Measurements from ENCODE around the gene RITA1.

The RITA1 gene

DNA sequence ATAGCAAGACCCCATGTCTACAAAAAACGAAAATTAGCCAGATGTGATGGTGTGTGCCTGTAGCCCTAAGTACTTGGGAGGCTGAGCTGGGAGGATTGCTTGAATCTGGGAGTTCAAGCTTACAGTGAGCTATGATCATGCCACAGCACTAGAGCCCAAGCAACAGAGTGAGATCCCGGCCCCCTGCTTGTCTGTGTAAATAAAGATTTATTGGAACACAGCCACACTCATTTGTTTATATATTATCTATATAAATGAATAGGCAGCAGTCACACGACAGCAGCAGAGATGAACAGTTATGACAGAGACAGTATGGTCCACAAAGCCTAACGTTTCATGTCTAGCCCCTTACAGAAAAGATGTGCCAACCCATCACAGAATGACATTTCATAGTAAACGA is 15.1 kb upstream of the RITA1 start:
- no peak for DNase-seq
- TF ChIP-seq, protein P1, sequence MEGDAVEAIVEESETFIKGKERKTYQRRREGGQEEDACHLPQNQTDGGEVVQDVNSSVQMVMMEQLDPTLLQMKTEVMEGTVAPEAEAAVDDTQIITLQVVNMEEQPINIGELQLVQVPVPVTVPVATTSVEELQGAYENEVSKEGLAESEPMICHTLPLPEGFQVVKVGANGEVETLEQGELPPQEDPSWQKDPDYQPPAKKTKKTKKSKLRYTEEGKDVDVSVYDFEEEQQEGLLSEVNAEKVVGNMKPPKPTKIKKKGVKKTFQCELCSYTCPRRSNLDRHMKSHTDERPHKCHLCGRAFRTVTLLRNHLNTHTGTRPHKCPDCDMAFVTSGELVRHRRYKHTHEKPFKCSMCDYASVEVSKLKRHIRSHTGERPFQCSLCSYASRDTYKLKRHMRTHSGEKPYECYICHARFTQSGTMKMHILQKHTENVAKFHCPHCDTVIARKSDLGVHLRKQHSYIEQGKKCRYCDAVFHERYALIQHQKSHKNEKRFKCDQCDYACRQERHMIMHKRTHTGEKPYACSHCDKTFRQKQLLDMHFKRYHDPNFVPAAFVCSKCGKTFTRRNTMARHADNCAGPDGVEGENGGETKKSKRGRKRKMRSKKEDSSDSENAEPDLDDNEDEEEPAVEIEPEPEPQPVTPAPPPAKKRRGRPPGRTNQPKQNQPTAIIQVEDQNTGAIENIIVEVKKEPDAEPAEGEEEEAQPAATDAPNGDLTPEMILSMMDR (IDR thresholded peaks at IDR 0.05; ENCODE audit: low read depth, low read length, missing control alignments): no peak
- no peak overlapping the region for H3K27ac ChIP-seq
- H3K27me3 ChIP-seq (replicated peaks): no peaks in the 10 kb centered on the region
- H3K36me3 ChIP-seq (replicated peaks): peaks cover 73% of the 10 kb centered on the region
- no peak overlapping the region for H3K4me3 ChIP-seq (ENCODE audit: low read depth, low read length)
- in situ Hi-C loops (cut with HindIII; ENCODE audit: low pct_ligation_motif_present, low sequenced_read_pairs): loop anchor here (25.0 kb wide), 1 partner anchor 133 kb away; no protein-coding TSS in a partner anchor

DNA sequence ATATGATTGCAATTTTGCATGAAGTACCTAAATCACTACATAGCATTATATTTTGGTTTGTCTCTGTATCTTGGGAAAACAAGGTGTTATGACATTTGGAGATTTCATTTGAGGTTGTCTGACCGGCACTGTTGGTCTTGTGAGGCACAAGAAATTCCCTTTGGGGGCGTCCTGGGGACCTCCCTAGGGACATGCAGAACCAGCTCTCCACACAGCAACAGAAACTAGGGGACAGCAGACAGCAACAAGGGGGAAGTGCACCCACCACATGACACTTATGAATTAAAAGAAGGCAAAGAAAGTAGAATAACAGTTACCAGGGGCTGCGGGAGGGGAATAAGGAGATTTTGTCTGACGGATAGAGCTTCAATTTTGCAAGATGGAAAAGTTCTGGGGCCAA is 14.6 kb upstream of the RITA1 start:
- no peak for DNase-seq
- TF ChIP-seq, protein P1 (IDR thresholded peaks at IDR 0.05; ENCODE audit: low read depth, low read length, missing control alignments): no peak
- in situ Hi-C loops (cut with HindIII; ENCODE audit: low pct_ligation_motif_present, low sequenced_read_pairs): loop anchor here (25.0 kb wide), 1 partner anchor 134 kb away; no protein-coding TSS in a partner anchor
- Histone ChIP-seq H3K4me3 (ENCODE audit: low read depth, low read length) (no peak overlapping the region), H3K27ac (no peak overlapping the region), H3K36me3 (replicated peaks) (peaks cover 68% of the 10 kb centered on the region), H3K27me3 (replicated peaks) (no peaks in the 10 kb centered on the region)

DNA sequence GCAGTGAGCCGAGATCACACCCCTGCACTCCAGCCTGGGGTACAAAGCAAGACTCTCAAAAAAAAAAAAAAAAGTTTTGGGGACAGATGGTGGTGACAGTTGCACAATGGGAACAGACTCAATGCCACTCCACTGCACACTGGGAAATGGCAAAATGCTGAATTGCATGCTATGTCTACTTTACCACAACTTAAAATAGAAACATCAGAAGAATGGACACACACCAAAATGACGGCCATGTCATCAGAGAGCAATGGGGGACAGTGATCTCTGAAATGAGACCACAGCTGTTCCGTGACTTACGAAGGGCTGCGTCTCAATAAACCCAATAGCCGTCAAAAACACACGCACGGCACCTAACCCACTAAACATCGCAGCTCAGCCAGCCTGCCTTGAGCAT is 14.0 kb upstream of the RITA1 start:
- H3K36me3 ChIP-seq (replicated peaks): peaks cover 68% of the 10 kb centered on the region
- no peak for DNase-seq
- in situ Hi-C loops (cut with HindIII; ENCODE audit: low pct_ligation_motif_present, low sequenced_read_pairs): loop anchor here (25.0 kb wide), 1 partner anchor 134 kb away; no protein-coding TSS in a partner anchor

DNA sequence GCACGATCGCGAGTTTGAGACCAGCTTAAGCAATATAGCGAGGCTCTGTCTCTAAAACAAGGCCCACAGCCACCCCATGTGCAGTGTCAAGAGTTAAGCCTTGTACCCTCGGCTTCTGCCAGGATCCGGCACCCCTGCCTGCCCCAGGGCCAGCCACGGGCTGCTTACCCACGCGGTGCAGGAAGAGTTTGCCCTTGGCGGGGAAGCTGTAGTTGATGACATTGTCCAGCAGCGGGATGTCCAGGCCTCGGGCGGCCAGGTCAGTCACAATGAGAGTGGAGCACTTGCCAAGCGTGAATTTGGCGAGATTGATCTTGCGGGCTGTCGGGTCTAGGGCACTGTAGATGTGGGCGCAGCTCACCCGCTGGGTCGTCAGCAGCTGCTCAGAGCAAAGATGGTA is 13.3 kb upstream of the RITA1 start:
- in situ Hi-C loops (cut with HindIII; ENCODE audit: low pct_ligation_motif_present, low sequenced_read_pairs): loop anchor here (25.0 kb wide), 1 partner anchor 135 kb away; no protein-coding TSS in a partner anchor
- Histone ChIP-seq H3K36me3 (replicated peaks) (peaks cover 73% of the 10 kb centered on the region), H3K27me3 (replicated peaks) (no peaks in the 10 kb centered on the region), H3K27ac (no peak overlapping the region), H3K4me3 (ENCODE audit: low read depth, low read length) (no peak overlapping the region)
- TF ChIP-seq, protein P1 (IDR thresholded peaks at IDR 0.05; ENCODE audit: low read depth, low read length, missing control alignments): no peak
- DNase-seq: no peak

More for the DNA sequence above, 14.0 kb upstream of the RITA1 start:
- TF ChIP-seq, protein P1 (IDR thresholded peaks at IDR 0.05; ENCODE audit: low read depth, low read length, missing control alignments): no peak
- Histone ChIP-seq H3K27me3 (replicated peaks) (no peaks in the 10 kb centered on the region), H3K27ac (no peak overlapping the region), H3K4me3 (ENCODE audit: low read depth, low read length) (no peak overlapping the region)

DNA sequence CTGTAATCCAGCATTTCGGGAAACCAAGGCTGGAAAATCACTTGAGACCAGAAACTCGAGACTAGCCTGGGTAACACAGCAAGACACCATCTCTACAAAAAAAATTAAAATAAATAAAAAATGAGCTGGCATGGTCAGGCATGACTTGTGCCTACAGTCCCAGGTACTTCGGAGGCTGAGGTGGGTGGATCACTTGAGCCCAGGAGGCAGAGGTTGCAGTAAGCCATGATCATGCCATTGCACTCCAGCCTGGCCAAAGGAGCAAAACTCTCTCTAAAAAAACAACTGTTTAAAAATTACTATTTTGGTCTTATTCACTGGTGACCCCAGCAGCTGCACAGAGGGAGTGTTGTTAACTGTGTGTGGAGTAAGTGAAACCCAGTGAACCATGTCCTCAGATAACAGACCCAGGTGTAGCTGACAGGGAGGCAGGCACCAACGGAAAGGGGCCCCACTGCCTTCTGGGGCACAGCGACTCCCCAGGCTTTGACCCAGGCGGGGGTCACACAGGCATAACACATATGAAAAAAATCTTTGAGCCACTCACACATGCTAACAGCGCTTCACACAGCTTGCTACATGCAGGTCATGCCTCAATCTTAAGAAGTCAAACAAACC is 12.3 kb upstream of the RITA1 start:
- Histone ChIP-seq H3K27me3 (replicated peaks) (no peaks in the 10 kb centered on the region), H3K4me3 (ENCODE audit: low read depth, low read length) (no peak overlapping the region), H3K27ac (no peak overlapping the region), H3K36me3 (replicated peaks) (peaks cover 81% of the 10 kb centered on the region)
- no peak for DNase-seq
- TF ChIP-seq, protein P1 (IDR thresholded peaks at IDR 0.05; ENCODE audit: low read depth, low read length, missing control alignments): no peak
- in situ Hi-C loops (cut with HindIII; ENCODE audit: low pct_ligation_motif_present, low sequenced_read_pairs): loop anchor here (25.0 kb wide), 1 partner anchor 136 kb away; no protein-coding TSS in a partner anchor

All from brain microvascular endothelial cell (primary cell).